Fibroblast of skin of scalp (primary cell): ENCODE data around the gene MTRF1L. TPM values are rescaled to one million over a fixed set of nuclear protein-coding genes. Genes with fewer than 3 reads are reported as not detected.

Source experiments
- DNase-seq: peaks from one replicate; pipeline ENCODE4 v3.0.0-alpha.2; 2013
- polyA plus RNA-seq, 2 experiments: library from polyadenylated mRNA; unstranded; fragments of 120-200 nt; gene quantifications; one replicate each; pipeline ENCODE4 v1.2.1, GENCODE V29; 2013; ENCODE audit not compliant: insufficient read length in 2 of 2

MTRF1L gene, protein sequence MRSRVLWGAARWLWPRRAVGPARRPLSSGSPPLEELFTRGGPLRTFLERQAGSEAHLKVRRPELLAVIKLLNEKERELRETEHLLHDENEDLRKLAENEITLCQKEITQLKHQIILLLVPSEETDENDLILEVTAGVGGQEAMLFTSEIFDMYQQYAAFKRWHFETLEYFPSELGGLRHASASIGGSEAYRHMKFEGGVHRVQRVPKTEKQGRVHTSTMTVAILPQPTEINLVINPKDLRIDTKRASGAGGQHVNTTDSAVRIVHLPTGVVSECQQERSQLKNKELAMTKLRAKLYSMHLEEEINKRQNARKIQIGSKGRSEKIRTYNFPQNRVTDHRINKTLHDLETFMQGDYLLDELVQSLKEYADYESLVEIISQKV
- 13.9 TPM for polyA plus RNA-seq (2013, experiment 1 of 2; ENCODE audit: insufficient read length)
- polyA plus RNA-seq (2013, experiment 2 of 2; ENCODE audit: insufficient read length) = 14.7 TPM

GRCh38 chr6:153002613-153003365, at the start of gene MTRF1L:
Gene MTRF1L (minus strand): TSS chr6:153002709. CDS start chr6:153002685, 24 bp downstream.
- peak; percentile 96 for DNase-seq

DNA sequence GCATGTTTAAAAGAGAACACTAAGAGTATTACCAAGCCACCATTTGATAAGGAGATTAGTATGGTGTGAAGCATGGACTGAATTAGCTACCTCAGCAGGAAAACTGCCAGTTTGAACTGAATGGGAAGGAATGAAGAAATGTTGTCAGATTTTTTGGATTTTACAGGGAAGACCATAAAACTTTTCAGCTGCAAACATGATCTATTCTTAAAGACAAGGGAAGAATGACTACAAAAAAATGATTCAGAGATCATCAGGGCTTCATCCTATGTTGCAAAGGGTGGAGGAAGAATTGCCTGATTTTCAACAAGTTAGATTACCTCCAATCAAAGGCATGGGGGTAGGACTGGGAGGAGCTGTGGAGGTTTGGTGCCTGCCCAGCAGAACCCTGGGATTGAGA, 49.3 kb upstream of the MTRF1L start:
- no peak for DNase-seq

GRCh38 chr6:153048631-153049030, 46.1 kb upstream of the MTRF1L start:
- DNase-seq = no peak

DNA sequence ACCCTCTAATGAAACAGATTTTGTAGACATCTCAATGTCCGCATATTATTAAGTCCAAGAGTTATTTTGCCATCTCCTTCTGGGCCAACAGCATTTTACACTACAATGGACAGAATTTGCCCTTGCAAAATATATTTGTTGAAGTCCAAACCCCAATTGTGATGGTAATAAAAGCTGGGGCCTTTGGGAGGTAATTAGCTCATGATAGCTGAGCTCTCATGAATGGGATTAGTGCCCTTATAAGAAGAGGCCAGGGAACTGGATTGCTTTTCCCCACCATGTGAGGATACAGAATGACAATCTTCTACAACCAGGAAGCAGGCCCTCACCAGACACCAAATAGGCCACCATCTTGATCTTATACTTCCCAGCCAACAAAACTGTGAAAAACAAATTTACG, 44.9 kb upstream of the MTRF1L start:
- DNase-seq = no peak

- no peak for DNase-seq
Observed at GRCh38 chr6:153045271-153045670, 42.8 kb upstream of the MTRF1L start.

DNA sequence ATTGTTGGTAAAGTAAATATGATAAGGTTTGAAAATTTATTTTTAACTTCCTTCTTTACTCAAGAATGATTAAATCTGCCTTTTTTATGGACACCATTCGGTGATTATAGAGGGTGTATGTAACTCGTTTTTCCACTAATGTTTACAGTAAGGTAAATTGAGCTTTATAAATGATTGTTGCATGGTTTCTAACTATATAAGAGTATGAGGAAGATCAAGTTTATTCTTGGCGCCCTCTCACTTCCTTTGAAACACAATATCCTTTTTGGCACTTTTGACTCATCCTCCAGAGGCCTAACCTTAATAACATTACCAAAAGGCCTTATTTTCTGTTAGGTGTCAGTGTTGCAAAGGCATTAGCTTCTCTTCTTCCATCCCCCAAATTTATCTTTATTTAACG, 41.8 kb upstream of the MTRF1L start:
- no peak for DNase-seq

DNA sequence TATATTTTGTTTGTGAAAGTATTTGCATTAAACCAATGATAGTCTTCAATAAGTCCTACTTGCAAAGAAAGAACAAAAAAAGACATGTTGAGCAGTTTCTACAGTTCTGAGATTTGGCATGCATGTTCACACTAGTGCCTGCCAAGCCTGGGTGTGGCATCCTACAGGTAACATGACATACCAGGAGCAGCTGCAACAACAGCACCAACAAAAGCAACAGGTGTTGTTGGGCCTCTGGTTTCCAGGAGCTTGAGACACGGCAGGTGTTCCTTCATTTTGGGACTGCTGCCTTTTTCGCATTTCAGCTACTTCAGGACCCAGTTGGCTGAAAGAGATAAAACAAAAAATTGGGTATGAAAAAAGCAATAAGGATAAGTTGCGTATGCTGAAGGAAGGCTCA, 41.2 kb upstream of the MTRF1L start:
- DNase-seq = no peak

GRCh38 chr6:153038378-153039057, 36.0 kb upstream of the MTRF1L start:
- DNase-seq = no peak

- DNase-seq = no peak
Observed at GRCh38 chr6:153034139-153034538, 31.6 kb upstream of the MTRF1L start.

DNA sequence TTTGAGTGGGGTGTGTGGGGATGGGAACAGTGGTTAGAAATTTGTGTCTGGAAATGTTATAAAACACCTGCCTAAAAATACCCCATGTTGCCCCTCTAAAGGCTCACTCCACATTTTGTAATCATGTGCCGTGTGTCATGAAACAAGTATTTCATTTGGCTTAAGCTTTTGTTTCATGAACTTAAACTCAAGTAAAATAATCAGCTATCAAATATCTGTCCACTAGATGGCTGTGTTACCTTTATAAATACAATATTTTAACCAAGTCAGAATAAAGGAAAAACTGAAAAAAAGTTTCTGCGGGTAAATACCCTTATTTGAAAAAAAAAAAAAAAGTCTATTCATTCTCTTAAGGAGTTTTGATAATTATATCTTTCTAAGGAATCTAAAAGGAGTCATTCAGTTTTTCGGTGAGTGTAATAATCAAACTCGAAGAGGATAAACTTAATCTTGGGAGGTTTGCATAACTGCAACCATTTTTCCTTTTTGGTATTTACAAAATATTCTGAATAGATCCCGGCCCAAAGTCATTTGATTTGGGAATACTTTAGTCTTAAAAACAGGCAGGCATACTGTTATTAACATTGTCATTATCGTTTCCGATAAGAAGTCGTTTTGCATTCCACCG, 29.9 kb upstream of the MTRF1L start:
- peak; percentile 64 for DNase-seq

DNA sequence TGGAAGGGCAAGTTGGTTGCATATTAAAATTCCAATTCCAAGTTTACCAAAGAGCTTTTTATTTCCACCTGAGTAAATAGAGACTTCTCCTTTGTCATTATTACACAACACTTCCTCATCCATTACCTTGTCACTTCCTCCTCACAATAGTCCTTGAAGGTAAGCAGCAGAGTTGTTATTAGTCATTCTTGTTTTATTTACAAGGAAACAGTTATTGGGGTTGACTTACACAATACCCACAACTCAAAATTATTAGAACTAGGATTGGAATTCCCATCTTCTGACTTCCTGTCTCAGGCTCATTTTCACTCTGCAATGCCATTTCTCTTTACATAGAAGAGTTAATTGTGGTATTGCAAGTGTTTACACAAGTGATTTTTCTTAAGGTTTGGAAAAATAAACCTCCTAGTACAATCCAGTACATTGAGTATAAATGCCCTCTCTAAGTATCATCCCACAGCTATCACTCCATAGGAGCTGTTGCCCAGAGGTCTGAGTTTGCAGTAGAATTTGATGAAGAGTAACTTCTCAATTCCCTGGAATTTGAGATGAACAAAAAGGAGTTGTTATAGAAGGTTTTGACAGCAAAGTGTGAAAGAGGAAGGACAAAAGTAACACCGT, 28.9 kb upstream of the MTRF1L start:
- peak; percentile 7 for DNase-seq

GRCh38 chr6:153028963-153029362, 26.5 kb upstream of the MTRF1L start:
- DNase-seq = no peak

DNA sequence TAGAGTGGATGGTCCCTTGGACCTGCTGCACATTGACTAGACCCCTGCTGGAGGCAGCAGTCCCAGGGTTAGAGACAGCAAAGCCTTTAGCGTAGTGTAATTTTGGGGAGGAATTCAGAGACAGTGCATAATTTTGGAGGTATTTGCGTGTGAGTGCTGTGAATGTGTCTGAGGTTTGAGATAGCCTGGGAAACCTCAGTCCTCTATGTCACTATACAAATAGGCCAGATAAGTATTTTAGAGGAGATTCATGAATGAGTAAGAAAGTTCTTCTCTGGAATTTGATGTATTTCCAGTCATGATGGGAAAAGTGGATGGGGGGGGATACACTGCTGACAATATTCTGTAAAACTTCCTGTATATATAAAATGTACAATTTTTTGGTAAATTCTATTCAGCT, 25.8 kb upstream of the MTRF1L start:
- peak; percentile 58 for DNase-seq

GRCh38 chr6:153027480-153027879, 25.0 kb upstream of the MTRF1L start:
- no peak for DNase-seq

DNA sequence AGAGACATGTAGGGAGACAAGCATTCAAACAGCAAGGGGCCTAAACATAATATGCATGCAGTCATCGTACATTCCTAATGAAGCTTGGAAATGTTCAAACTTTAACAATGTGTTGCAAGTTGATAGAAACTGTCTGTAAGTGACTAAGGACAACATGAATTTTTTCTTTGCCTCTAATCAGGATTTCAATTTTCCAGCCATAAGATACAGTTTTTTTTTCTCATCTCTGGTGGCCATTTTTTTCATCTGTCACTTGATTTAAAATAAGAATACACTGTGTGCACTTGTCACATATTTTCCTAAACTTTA, 22.2 kb upstream of the MTRF1L start:
- DNase-seq = no peak

GRCh38 chr6:153023977-153024708, 21.6 kb upstream of the MTRF1L start:
- DNase-seq = peak; percentile 56

DNA sequence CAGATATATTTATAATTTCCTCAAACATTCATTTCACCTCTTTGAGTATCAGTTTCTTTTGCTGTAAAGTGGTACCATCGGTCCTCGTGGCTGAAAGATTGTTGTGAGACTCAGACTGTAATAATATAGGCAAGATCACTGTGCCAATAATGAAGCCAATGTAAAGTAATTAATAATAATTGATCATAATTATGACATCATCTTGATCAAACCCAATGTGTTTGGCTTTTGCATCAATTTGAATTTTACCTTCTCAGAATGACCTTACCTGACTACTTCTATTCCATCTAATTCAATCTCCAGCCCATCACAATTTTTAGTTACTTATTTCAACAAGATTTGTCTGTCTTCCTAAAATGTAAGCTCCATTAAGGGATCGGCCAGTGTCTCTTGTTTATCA, 15.8 kb upstream of the MTRF1L start:
- DNase-seq = no peak

- no peak for DNase-seq
Observed at GRCh38 chr6:153016846-153017245, 14.3 kb upstream of the MTRF1L start.

- no peak for DNase-seq
Observed at GRCh38 chr6:153015094-153015640, 12.7 kb upstream of the MTRF1L start.

- DNase-seq = no peak
Observed at GRCh38 chr6:153013438-153013837, 10.9 kb upstream of the MTRF1L start.

DNA sequence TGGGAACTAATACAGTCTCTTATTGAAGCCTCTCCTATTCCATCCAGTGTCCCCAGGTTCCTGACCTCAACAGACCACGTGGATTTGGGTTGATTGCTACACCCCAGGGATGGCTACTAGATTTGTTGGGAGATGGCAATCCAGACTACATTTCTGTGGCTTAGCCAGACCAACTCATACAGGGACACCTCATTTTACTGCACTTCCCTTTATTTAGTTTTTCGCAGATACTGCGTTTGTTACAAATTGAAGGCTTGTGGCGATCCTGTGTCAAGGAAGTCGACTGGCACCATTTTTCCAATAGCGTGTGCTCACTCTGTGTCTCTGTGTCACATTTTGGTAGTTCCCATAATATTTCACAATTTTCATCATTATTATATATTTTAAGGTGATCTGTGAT, 10.3 kb upstream of the MTRF1L start:
- no peak for DNase-seq

DNA sequence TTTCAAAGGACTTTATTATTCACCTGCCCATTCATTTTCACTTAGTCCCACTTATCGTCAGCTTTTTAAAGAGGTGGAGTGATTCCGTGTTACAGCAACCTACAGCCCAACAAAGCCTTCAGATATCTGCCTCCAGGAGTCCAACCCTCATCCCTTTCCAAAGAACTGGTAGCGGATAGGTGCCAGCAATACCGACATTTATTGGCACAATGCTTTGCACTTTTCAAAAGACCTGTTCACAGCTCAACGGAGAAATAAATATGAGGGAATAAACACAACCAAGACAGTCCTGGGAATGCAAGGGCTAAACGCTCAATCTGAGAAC, 819 bp upstream of the MTRF1L start:
- no peak for DNase-seq
